ENCODE data around the gene STUM. TPM values are rescaled to one million over a fixed set of nuclear protein-coding genes. Genes with fewer than 3 reads are reported as not detected.

Gene STUM
- total RNA-seq, 1 donor from 2014 or later, result 3.0 TPM

- no peaks in the 10 kb centered on the region for H3K27me3 ChIP-seq
- H3K9me3 ChIP-seq, result no peaks in the 10 kb centered on the region
- intact Hi-C loops (cut with DNase I), result no loop called here
- no peak overlapping the region for H3K27ac ChIP-seq
- H3K4me3 ChIP-seq, result no peak overlapping the region
- no peak for TF ChIP-seq CTCF (IDR thresholded peaks at IDR 0.05)
- no peaks in the 10 kb centered on the region for H3K36me3 ChIP-seq
- H3K4me1 ChIP-seq, result no peaks in the 10 kb centered on the region
- peak in 1 of 2 donors; percentile 12 for DNase-seq (ENCODE audit: low spot score in 2 of 2)
Measured at GRCh38 chr1:226558036-226558650, 9.6 kb downstream of the STUM start.

GRCh38 chr1:226560243-226560642 lies 11.7 kb downstream of the STUM start:
- Histone ChIP-seq H3K4me3 (no peak overlapping the region), H3K4me1 (peaks cover 0 to 7% of the 10 kb centered on the region in 2 donors), H3K9me3 (no peaks in the 10 kb centered on the region), H3K36me3 (no peaks in the 10 kb centered on the region), H3K27me3 (no peaks in the 10 kb centered on the region), H3K27ac (no peak overlapping the region)
- no peak for TF ChIP-seq CTCF (IDR thresholded peaks at IDR 0.05)
- intact Hi-C loops (cut with DNase I), result no loop called here
- DNase-seq (ENCODE audit: low spot score in 2 of 2), result no peak

- no peaks in the 10 kb centered on the region for H3K9me3 ChIP-seq
- no peaks in the 10 kb centered on the region for H3K36me3 ChIP-seq
- peaks cover 0 to 11% of the 10 kb centered on the region in 2 donors for H3K4me1 ChIP-seq
- intact Hi-C loops (cut with DNase I), result no loop called here
- no peak for TF ChIP-seq CTCF (IDR thresholded peaks at IDR 0.05)
- no peak overlapping the region for H3K27ac ChIP-seq
- H3K4me3 ChIP-seq, result no peak overlapping the region
- no peak for DNase-seq (ENCODE audit: low spot score in 2 of 2)
- no peaks in the 10 kb centered on the region for H3K27me3 ChIP-seq
Measured at GRCh38 chr1:226562989-226563388, 14.4 kb downstream of the STUM start.

- Histone ChIP-seq H3K4me1 (peaks cover 0 to 17% of the 10 kb centered on the region in 2 donors), H3K27me3 (no peaks in the 10 kb centered on the region), H3K27ac (peak overlapping the region in 1 of 2 donors; percentile 1), H3K4me3 (no peak overlapping the region), H3K9me3 (no peaks in the 10 kb centered on the region), H3K36me3 (no peaks in the 10 kb centered on the region)
- no peak for TF ChIP-seq CTCF (IDR thresholded peaks at IDR 0.05)
- no peak for DNase-seq (ENCODE audit: low spot score in 2 of 2)
- intact Hi-C loops (cut with DNase I), result no loop called here
Measured at GRCh38 chr1:226563666-226564065, 15.1 kb downstream of the STUM start.

GRCh38 chr1:226565476-226565875 lies 16.9 kb downstream of the STUM start:
- H3K4me1 ChIP-seq, result peaks cover 0 to 17% of the 10 kb centered on the region in 2 donors
- H3K36me3 ChIP-seq, result no peaks in the 10 kb centered on the region
- H3K9me3 ChIP-seq, result no peaks in the 10 kb centered on the region
- no peak for DNase-seq (ENCODE audit: low spot score in 2 of 2)
- no peaks in the 10 kb centered on the region for H3K27me3 ChIP-seq
- no peak overlapping the region for H3K4me3 ChIP-seq
- TF ChIP-seq CTCF (IDR thresholded peaks at IDR 0.05), result no peak
- H3K27ac ChIP-seq, result no peak overlapping the region
- intact Hi-C loops (cut with DNase I), result no loop called here

GRCh38 chr1:226566234-226566633 lies 17.7 kb downstream of the STUM start:
- no peak for TF ChIP-seq CTCF (IDR thresholded peaks at IDR 0.05)
- H3K4me1 ChIP-seq, result peaks cover 0 to 17% of the 10 kb centered on the region in 2 donors
- H3K27me3 ChIP-seq, result no peaks in the 10 kb centered on the region
- H3K27ac ChIP-seq, result no peak overlapping the region
- intact Hi-C loops (cut with DNase I), result no loop called here
- H3K9me3 ChIP-seq, result no peaks in the 10 kb centered on the region
- DNase-seq (ENCODE audit: low spot score in 2 of 2), result no peak
- H3K36me3 ChIP-seq, result no peaks in the 10 kb centered on the region
- no peak overlapping the region for H3K4me3 ChIP-seq
